CMK (cell line): ENCODE data around the gene WIPF2.

Experiments used
- DNase-seq: peaks from one replicate; pipeline ENCODE4 v3.0.0-alpha.2; 2010; ENCODE audit warnings: low read depth

The WIPF2 gene

GRCh38 chr17:40327735-40328385, 108.8 kb downstream of the WIPF2 start:
- DNase-seq: no peak

GRCh38 chr17:40328386-40328766, 109.3 kb downstream of the WIPF2 start:
- DNase-seq: no peak

GRCh38 chr17:40329839-40330794, 111.0 kb downstream of the WIPF2 start:
- DNase-seq: no peak

GRCh38 chr17:40330850-40331470, 111.9 kb downstream of the WIPF2 start:
- no peak for DNase-seq

- DNase-seq: no peak
Observed at GRCh38 chr17:40331743-40332641, 112.9 kb downstream of the WIPF2 start.
